K562 (cell line): ENCODE data around the gene F12. TPM values are rescaled to one million over a fixed set of nuclear protein-coding genes. Genes with fewer than 3 reads are reported as not detected.

Source experiments
- SRSF9 ChIP-seq: fragments of 200-400 bp; formaldehyde crosslinking; IDR thresholded peaks from 2 replicates; pipeline ENCODE4 v1.6.1; 2017; ENCODE audit warnings: low read depth, low read length, borderline replicate concordance
- ZNF407 ChIP-seq: fragments of 450-650 bp; IDR thresholded peaks from 2 replicates; pipeline ENCODE4 v1.6.1; 2016; ENCODE audit warnings: low read depth
- polyA plus RNA-seq, 8 experiments: library from polyadenylated mRNA; depleted of rRNA in 4 of 8; stranded (reverse) in 5 of 8; unstranded in 3 of 8; fragments of >200 nt; fragmentation: Nextera tagmentation in 2 of 8; fragmentation: Illumina TruSeq in 1 of 8; extraction: Ambion mirVana in 2 of 8; extraction: Trizol in 1 of 8; gene quantifications; 2 replicates each; pipeline versions ENCODE4 v1.2.1 to v1.2.3, GENCODE V29; 2011 to 2014; ENCODE audit warnings: inconsistent platforms in 1 of 8, missing spikeins in 1 of 8
- total RNA-seq, 7 experiments: library from RNA; depleted of rRNA in 6 of 7; stranded (reverse); fragments of >200 nt in 6 of 7; fragmentation: Illumina TruSeq in 2 of 7; extraction: Trizol in 2 of 7; gene quantifications; 2 replicates each; pipeline versions ENCODE4 v1.2.1 to v1.2.3, GENCODE V29; 2011 to 2021; ENCODE audit warnings: low replicate concordance in 1 of 7

The F12 gene
- total and polyA plus RNA-seq, 9 of the 15 experiments (the other 6 are each of a cell fraction or from before 2014, with no cell fraction given) = 0.59 to 18.3 (median 3.6) TPM

GRCh38 chr5:177447611-177448243 is 38.4 kb upstream of the F12 start (continued):
- TF ChIP-seq ZNF407 (no peak), SRSF9 (no peak)
